Right forelimb (tissue), 1 donor: ENCODE results near the gene HOXC12.

ENCODE experiments used
- DNase-seq: peaks from one replicate; pipeline ENCODE4 v3.0.0-alpha.2; 2018

HOXC12 gene

DNA sequence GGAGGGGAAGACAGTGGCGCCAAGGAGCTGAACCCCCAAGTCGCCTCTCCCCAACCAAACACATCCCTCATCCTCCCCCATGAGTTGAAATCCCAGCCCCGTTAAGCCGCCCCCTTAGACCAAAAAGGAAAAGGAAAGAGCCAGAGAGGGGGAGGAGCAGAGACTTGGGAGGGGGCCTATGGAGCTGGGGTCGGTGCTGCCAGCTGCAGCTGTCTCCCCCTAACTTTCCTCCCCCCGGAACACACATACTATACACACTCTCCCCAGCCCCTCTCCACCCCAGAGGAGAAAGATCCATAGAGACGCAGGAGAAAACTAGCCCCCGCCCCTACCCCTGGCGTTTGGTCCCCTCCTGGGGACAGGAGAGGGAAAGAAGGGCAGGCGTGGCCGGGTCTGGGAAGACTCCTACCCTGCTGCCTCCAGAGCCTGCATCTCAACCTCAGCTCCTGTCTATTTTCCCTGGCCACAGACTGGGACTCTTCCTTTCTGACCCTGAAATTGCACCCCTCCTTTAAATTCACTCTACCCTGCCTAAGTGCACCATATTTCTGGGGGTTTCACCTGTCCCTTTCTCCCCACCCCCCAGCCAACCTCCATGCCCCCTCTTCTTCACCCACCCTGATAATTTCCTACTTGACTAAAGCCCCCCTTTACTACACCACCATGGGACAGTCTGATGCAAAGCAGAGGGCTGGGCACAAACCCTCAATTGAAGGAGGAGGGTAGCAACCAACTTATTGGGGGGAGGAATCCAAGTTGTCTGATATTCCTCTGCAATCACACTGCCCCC is 43.6 kb downstream of the HOXC12 start:
- no peak for DNase-seq

DNA sequence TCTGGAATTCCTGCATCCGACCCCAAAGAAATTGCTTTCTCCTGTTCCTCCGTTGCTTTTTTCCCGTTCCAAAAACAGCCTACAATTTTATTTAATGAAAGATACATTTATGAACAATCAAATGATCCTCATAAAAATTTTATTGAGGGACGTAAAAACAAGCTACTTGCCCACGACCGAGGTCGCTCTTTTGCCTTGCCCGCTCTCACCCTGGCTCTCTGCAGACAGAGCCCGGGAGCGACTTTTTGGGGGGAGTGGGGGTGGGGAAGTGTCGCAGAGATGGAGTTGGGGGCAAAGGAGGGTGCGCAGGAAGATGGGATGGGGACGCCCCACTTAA is 44.2 kb downstream of the HOXC12 start:
- DNase-seq: no peak

DNA sequence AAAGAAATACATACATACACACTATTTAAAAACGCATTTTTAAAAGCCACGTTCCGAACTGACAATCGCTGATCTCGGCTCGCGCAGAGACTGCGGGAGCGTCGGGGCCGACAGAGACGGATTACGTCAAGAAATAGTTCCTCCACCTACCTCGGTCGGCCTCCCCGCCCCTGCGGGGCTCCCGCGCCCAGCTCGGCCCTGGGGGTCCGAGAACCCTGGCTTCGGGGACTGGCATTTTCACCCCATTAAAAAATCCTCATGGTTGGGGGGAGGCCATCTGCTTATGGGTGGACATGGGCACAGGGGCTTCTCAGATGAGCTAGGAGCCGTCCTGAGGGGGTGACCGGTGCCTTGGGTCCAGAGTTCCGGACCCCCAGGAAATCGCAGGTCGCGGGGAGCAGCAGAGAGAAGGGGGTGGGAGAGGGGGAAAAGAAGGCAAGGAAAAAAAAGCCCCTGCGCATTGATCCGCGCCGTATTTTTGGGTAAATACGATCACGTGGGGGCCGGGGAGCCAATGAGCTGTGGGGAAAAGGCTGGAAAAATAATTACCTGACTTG is 44.9 kb downstream of the HOXC12 start:
- no peak for DNase-seq

DNA sequence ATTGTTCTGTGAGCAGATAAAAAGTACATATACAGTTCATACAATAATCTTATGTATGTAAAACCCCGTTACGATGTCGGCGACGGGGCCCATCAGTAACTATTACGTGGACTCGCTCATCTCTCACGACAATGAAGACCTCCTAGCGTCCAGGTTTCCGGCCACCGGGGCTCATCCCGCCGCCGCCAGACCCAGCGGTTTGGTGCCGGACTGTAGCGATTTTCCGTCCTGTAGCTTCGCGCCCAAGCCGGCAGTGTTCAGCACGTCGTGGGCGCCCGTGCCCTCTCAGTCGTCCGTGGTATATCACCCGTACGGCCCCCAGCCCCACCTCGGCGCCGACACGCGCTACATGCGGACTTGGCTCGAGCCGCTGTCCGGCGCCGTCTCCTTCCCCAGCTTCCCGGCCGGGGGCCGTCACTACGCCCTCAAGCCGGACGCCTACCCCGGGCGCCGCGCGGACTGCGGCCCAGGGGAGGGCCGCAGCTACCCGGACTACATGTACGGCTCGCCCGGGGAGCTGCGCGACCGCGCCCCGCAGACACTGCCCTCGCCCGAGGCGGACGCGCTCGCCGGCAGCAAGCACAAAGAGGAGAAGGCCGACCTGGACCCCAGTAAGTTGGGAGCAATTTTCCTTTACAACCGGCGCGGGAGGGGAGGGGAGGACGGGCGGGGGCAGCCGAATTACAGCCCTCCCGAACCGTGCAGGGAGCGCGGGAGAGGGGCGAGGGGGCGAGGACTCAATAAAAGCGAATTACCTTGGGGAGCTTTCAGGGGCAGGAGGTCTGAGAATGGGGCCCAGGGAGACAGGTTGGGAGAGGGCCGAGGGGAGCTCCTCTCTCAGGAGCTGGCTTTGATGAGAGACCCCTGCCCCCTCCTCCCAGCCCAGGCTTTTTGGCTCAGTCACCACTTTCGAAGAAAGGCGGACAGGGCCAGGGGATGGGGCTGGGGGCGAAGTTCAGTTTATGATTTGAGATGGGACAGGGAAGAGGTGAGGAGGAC is 45.7 kb downstream of the HOXC12 start, which contains the start of gene HOXC9:
HOXC9 (plus strand) TSS at position 46 of the 999 bp plus-strand sequence; CDS start at position 74, 28 bp downstream.
- no peak for DNase-seq

DNA sequence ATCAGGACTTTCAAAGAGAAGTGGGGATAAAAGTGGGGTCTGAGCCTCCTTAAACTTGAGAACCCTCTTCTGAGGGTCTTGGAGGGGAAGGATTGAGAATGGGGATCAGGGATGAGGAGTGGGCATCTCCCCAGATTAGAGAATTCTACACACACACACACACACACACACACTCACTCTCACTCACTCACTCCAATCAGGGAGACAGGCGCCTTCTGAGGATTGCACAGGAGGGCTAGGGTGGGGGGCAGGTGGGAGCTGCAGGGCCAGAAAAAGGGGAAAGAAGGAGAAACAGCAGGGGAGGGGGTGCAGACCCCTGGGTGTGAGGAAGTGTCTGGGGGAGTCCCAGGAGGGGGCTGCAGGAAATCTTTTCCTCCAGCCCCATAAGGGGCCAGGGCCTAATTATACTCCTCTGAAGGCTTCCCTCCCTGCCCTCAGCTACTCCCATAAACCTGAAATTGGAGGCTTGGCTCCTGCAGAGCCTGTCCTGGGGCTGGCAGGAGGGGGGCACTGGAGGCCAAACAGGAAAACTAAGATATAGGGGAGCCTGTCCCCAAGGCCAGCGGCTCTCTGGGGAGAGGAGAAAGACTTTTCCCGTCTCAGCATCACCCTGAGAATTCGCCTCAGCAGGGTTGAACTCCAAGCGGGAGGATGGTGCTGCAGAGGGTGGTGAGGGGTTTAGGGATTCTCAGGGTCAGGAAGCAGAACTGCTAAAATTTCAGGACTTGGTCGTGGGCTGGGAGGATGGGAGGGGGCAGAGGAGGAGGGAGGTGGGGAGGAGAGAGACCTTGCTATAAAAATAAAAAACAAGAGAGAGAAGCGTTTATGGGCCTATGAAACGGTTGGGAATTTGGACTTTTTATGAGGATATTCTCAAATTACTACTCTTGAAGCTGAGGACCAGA is 46.8 kb downstream of the HOXC12 start:
- DNase-seq: no peak

DNA sequence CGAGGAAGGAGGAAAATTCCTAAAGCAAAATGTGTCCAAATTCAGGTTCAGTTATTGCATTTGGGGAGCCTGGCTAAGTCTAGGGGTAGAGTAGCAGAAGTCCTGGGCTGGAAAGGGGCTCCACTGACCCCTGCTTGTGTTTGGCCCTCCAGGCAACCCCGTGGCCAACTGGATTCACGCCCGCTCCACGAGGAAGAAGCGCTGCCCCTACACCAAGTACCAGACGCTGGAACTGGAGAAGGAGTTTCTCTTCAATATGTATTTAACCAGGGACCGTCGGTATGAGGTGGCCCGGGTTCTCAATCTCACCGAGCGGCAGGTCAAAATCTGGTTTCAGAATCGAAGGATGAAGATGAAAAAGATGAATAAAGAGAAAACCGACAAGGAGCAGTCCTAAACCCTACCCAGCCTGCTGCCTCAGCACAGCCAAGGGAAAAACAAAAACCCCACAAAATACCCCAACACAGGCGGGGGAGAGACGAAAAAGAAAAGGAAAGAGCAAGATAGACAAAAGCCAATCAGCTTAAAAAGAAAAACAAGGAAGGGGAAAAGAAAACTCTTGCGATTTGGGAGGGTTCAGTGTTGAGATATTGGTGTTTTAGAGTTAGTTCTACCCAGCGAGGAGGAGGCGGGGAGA is 47.7 kb downstream of the HOXC12 start:
- no peak for DNase-seq

DNA sequence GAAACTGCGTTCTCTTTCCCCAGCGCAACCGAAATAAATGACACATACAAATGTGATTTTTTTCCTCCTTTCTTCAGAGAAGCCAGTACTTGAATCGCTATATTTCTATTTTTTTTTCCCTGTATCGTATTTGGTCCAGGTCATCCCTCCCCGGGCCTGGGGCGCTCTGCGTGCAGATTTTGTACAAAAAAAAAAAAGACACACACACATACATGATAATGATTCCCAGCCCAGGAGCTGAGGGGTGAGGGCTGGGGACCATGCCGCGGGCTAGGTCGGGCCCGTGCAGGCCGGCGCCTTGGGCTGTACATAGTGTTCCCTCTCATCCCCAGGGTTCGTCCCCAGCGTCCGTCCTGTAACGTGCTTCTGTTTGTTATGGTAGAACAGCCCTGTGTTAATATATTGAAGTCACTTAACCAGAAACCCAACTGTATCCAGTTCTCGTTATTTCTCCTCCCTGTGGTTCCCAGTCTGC is 48.2 kb downstream of the HOXC12 start:
- DNase-seq: no peak

DNA sequence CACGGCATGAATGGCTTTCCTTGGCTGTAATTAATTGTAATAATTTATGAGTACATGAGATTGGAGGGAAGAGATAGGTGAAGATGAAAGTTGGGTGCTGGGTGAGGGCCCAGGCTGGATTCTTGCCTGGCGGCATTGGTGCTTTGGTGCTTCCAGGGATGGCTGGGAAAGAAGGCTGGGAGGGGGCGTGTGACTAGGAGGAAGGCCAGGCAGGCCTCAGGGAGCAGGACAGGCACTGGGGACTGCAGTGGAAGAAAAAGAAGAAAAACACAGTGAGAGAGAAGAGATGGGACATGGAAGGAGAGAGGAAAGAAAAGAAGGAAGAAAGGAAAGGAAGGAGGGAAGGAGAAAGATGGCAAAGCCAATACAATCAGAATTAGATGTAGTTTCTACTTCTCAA is 48.9 kb downstream of the HOXC12 start:
- no peak for DNase-seq

DNA sequence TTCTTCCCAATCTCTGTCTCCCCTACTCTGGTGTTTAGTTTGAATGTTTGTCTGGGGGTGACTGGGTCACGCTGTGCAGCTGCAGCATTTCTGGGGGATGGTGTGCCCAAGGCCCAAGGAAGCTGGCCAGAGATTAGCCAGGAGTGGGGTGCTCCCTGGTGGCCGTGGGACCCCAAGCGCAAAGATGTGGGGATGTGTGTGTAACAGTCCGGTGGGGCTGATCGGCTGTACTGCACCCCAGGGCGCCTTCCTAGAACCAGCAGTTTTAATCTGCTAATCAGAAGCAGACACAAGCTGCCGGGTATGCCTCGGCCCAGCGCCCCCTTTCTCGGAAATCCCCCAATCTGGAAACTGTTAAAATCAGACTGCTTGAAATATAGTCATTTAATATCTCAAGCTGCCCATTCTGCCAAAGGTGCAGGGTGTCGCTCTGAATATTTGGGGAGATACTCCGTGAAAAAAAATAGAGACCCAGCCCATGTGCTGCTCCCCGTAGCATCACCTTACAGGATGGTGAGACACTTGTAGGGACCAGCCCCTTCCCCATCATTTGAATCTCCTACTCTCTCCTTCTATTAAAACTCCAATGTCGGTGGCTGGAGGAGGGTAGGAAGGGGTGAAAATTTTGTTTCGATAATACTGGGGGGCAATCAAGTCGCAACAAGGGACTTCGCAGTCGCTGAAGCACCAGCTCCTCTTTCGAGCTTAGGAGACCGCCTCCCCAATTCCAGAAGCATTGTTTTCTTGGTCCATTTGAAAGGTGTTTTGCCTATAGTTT is 49.5 kb downstream of the HOXC12 start:
- no peak for DNase-seq

DNA sequence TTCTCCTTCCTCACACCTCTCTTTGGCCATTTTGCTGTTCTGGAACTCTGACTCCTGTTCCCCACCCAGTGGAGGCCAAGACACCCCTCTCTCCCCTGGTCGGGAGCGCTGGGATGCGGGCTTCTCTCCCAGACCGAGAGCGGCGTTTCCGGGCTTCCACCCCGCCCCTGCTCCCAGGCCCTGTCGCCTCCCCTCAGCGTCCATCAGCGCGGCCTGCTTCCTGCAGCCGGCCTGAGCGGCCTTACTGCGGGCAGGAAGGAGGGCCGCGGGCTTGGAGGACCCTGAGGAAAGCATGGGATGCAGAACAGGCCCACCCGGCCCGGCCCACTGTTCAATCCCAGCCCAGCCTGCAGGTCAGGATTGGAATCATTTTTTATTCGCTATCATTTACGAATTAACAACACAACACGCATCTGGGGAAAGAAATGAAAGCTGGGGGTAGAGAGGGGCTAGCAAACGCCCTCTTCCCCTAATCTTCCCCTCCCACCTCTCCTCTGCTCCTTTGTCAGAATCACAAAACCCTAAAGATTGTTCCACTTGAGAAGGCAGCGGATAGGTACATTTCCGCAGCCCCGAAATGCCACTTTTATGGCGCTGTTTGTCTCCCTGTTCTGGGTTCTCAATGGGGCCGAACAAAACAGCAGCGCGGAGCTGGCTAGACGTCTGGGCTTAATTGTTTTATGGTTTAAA is 50.3 kb downstream of the HOXC12 start:
- DNase-seq: no peak

DNA sequence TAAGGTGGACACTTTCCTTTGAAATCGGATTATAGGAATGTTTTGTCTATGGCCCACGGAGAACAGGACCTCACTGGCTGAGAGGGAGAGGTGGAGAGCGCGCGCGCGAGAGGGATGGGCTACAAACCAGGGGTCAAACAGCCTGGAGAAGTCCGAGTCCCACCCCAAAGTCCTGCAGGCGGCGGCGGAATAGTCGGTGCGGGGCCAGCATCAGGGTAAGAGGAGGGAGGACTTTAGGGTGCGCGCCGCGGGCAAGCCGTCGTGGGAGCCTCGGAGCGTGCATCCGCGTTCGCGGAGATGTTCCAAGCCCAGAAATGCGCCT is 50.8 kb downstream of the HOXC12 start:
- no peak for DNase-seq

DNA sequence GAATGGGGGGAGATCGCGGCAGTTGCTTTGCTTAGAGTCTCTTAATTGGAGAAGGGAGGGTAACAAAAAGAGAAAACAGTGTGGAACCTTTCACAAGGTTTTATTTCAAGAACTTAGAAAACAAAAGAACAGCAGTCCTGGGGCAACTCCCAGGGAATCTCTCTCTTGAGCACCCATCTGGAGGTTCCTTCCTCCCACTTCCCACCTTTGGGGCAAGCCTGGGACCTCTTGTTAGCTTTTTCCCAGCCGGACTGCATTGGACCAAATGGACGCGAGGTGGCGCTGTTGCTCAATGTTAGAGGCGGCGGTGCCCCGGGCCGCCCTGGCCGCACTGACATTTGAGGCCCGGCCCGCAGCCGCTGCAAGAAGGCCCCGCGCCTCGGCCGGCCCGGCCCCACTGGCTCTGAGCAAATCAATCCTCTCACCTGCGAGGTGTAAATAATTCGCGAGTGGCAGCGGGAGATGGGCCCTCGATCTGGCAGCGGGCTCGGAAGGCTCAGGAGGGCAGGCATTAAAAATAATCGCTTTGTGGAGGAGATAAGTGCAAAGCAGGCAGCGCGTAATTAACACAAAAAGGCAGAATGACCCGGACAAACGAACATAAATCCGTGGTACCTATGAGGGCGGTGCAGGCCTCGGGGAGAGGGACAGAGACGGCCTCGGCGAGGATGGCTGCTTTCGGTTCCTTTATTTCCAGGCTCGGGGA is 51.3 kb downstream of the HOXC12 start:
- DNase-seq: peak; percentile 93

DNA sequence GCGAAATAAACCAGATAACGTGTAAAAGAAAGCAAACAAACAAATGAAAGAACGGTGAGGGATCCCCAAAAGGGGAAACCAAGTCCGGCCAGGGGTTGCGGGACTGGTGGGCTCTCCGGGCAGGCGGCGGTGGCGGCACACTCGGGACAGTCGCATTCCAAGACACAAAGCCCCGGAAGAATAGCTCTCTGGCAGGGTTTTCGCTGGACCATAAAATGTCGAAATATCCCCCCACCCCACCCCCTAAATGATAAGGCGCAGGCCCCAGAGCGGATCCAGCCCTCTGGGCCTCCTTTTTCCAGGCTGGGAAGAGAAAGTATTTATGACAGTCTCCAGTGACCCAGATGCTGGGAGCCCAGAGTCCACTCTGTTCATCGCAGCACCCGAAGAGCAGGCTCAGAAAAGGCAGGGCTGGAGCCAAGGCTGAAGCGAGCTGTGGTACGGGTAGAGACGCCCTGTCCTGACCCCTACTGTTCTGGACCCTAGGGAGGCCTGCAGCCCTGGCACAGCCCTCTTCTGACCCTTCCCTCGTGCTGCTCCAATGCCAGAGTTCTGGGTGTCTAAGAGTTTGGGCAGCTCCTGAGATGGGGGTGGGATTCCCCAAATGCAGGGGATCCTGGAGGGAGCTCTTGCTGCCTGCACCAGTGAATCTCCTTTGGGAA is 52.0 kb downstream of the HOXC12 start:
- DNase-seq: no peak

DNA sequence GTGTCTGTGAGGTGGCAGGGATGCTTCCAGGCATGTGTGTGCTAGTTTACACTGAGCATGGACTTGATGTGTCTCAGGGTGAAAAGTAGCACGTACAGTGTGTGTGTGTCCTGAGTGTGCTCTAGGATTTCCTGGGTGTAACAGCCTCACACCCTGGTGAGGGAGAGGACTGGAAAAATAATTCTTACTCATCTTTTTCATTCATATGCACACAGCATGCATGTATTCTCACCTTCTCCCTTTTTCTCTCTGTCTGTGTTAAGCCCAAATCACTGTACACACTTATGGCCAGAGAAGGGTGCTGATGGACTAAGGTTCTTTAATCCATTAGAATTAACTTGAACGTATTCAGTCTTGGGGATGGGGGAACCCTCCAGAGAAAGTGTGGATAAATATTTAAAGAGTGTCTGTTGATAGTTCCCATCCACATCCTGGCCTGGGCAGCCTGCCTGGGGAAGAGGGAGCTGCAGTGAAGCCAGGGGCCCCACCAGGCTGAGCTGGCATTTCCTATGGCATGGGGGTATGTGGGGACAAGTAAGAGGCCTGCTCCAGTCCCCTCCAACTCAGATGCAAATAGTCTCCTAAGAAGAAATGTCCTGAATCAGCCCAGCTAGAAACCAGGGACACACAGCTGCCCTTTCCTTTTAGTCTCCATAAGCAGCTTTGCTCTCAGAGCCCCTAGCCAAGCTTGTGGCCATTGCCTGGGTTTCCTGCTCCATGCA is 53.0 kb downstream of the HOXC12 start:
- no peak for DNase-seq

DNA sequence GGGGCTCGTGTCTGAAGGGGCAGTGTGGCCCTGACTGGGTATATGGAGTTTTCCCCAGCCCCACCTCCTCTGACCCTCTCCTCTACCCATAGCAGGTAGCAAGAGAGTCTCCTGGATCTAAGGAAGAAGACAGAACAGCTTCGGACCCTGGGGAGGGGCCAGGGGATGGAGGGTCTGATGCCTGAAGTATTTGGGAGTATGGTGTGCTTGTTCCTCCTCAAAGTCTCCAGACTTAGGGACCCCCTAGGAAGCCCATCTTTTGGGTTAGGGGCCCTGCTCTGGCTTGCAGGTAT is 53.5 kb downstream of the HOXC12 start:
- DNase-seq: no peak
